Measurements from ENCODE around the gene SRPX.

Gene SRPX

GRCh38 chrX:38129366-38129765, 91.3 kb downstream of the SRPX start:
- no peak for DNase-seq

- DNase-seq, result no peak
Observed at GRCh38 chrX:38127961-38128360, 92.7 kb downstream of the SRPX start.

- DNase-seq, result no peak
Observed at GRCh38 chrX:38126179-38126578, 94.5 kb downstream of the SRPX start.

- DNase-seq, result no peak
Observed at GRCh38 chrX:38124000-38124399, 96.7 kb downstream of the SRPX start.

GRCh38 chrX:38117485-38117884, 103.2 kb downstream of the SRPX start:
- DNase-seq, result no peak

GRCh38 chrX:38116706-38117105, 104.0 kb downstream of the SRPX start:
- no peak for DNase-seq

GRCh38 chrX:38112566-38112965, 108.1 kb downstream of the SRPX start:
- no peak for DNase-seq

- DNase-seq, result no peak
Observed at GRCh38 chrX:38111196-38111595, 109.5 kb downstream of the SRPX start.

GRCh38 chrX:38110231-38110630, 110.4 kb downstream of the SRPX start:
- no peak for DNase-seq

GRCh38 chrX:38109042-38109898, 111.4 kb downstream of the SRPX start:
- no peak for DNase-seq

GRCh38 chrX:38108364-38108763, 112.3 kb downstream of the SRPX start:
- no peak for DNase-seq

- DNase-seq, result no peak
Observed at GRCh38 chrX:38106991-38107655, 113.5 kb downstream of the SRPX start.

- DNase-seq, result no peak
Observed at GRCh38 chrX:38105216-38105725, 115.4 kb downstream of the SRPX start.

GRCh38 chrX:38103857-38104812, 116.5 kb downstream of the SRPX start:
- DNase-seq, result no peak

GRCh38 chrX:38102875-38103274, 117.8 kb downstream of the SRPX start:
- no peak for DNase-seq

GRCh38 chrX:38102240-38102639, 118.4 kb downstream of the SRPX start:
- no peak for DNase-seq

- DNase-seq, result no peak
Observed at GRCh38 chrX:38099688-38100087, 121.0 kb downstream of the SRPX start.

All from hematopoietic multipotent progenitor cell treated with erythropoietin and hydrocortisone succinate and interleukin-3 and kit ligand, for 8 days (in vitro differentiated cells).